IPS-18c (cell line): ENCODE measurements around the gene PPIG.
"Not testable (repeated sequence)": the region's sequence is repeated elsewhere in the genome, so short reads cannot be mapped to it uniquely, and the experiment has no call there.

ENCODE experiments used
- H3K4me3 ChIP-seq: 2 replicates; pipeline ENCODE4 v1.7.0; 2013; ENCODE audit warnings: low read depth, mild to moderate bottlenecking, low read length, moderate library complexity; ENCODE audit not compliant: insufficient read depth
- H3K9me3 ChIP-seq: one replicate; pipeline ENCODE4 v1.6.1; 2013; ENCODE audit warnings: mild to moderate bottlenecking, low read length, moderate library complexity; ENCODE audit not compliant: control insufficient read depth, insufficient read depth

The PPIG gene

GRCh38 chr2:169676850-169677249 lies 92.7 kb downstream of the PPIG start:
- no peak overlapping the region for H3K4me3 ChIP-seq
- H3K9me3 ChIP-seq, result no peaks in the 10 kb centered on the region

- no peak overlapping the region for H3K4me3 ChIP-seq
- H3K9me3 ChIP-seq, result no peaks in the 10 kb centered on the region
Measured at GRCh38 chr2:169683054-169683424, 98.9 kb downstream of the PPIG start.

GRCh38 chr2:169683425-169684134 lies 99.4 kb downstream of the PPIG start:
- H3K9me3 ChIP-seq, result no peaks in the 10 kb centered on the region

GRCh38 chr2:169684135-169684565 lies 100.0 kb downstream of the PPIG start:
- no peaks in the 10 kb centered on the region for H3K9me3 ChIP-seq
- no peak overlapping the region for H3K4me3 ChIP-seq

More at GRCh38 chr2:169683425-169684134, 99.4 kb downstream of the PPIG start:
- no peak overlapping the region for H3K4me3 ChIP-seq

GRCh38 chr2:169684712-169685111 lies 100.6 kb downstream of the PPIG start:
- H3K4me3 ChIP-seq, H3K9me3 ChIP-seq: not testable (repeated sequence)

GRCh38 chr2:169686825-169687224 lies 102.7 kb downstream of the PPIG start:
- not testable (repeated sequence) for H3K4me3 ChIP-seq, H3K9me3 ChIP-seq

GRCh38 chr2:169687943-169688342 lies 103.8 kb downstream of the PPIG start:
- H3K9me3 ChIP-seq, H3K4me3 ChIP-seq: not testable (repeated sequence)

GRCh38 chr2:169690958-169691357 lies 106.8 kb downstream of the PPIG start:
- Histone ChIP-seq H3K4me3 (no peak overlapping the region), H3K9me3 (no peaks in the 10 kb centered on the region)
